Thymus (tissue), 11 donors: Measurements from ENCODE around the gene HERC6. TPM values are rescaled to one million over a fixed set of nuclear protein-coding genes. Genes with fewer than 3 reads are reported as not detected.

Source experiments
- DNase-seq, 9 donors: peaks; one replicate each; pipeline ENCODE4 v3.0.0-alpha.2; 2013; ENCODE audit warnings: low spot score in 9 of 9, low read depth in 6 of 9, missing footprints in 1 of 9
- H3K27ac ChIP-seq, 2 donors: one replicate each; pipeline ENCODE4 v1.5.1; 2013; ENCODE audit warnings: control low read depth in 1 of 2, low read depth in 1 of 2, low read length in 1 of 2, mild to moderate bottlenecking in 1 of 2, moderate library complexity in 1 of 2
- H3K27me3 ChIP-seq, 2 donors: one replicate each; pipeline ENCODE4 v1.5.1; 2013; ENCODE audit warnings: low read length in 1 of 2; ENCODE audit not compliant: control insufficient read depth in 2 of 2, insufficient read depth in 1 of 2
- H3K36me3 ChIP-seq, 2 donors: one replicate each; pipeline ENCODE4 v1.5.1; 2013; ENCODE audit warnings: low read length in 1 of 2, mild to moderate bottlenecking in 1 of 2, moderate library complexity in 1 of 2; ENCODE audit not compliant: control insufficient read depth in 2 of 2, insufficient read depth in 2 of 2
- H3K4me1 ChIP-seq, 2 donors: one replicate each; pipeline ENCODE4 v1.5.1; 2013; ENCODE audit warnings: low read length in 2 of 2; ENCODE audit not compliant: control insufficient read depth in 2 of 2, insufficient read depth in 2 of 2
- H3K4me3 ChIP-seq, 2 donors: one replicate each; pipeline ENCODE4 v1.5.1; 2013; ENCODE audit warnings: low read length in 2 of 2, control low read depth in 1 of 2, mild to moderate bottlenecking in 1 of 2
- H3K9me3 ChIP-seq, 2 donors: one replicate each; pipeline ENCODE4 v1.5.1; 2013; ENCODE audit warnings: low read length in 1 of 2, mild to moderate bottlenecking in 1 of 2; ENCODE audit not compliant: control insufficient read depth in 2 of 2, insufficient read depth in 1 of 2
- WGBS: extraction: QIAGEN DNeasy Blood & Tissue Kit; methylation state at CpG from one replicate; pipeline ENCODE4 v1.1.7; 2013; 5-methylcytosine and 5-hydroxymethylcytosine counted together
- polyA plus RNA-seq: library from polyadenylated mRNA; stranded (reverse); fragments of 200-250 nt; gene quantifications from one replicate; pipeline ENCODE4 v1.2.3, GENCODE V29; 2013
- total RNA-seq: library from RNA; stranded (reverse); fragments of 120-200 nt; gene quantifications from one replicate; pipeline ENCODE4 v1.2.4, GENCODE V29; 2013
- donor health status: healthy.

The HERC6 gene
- total and polyA plus RNA-seq, 2 donors: 11.8 to 18.9 TPM

DNA sequence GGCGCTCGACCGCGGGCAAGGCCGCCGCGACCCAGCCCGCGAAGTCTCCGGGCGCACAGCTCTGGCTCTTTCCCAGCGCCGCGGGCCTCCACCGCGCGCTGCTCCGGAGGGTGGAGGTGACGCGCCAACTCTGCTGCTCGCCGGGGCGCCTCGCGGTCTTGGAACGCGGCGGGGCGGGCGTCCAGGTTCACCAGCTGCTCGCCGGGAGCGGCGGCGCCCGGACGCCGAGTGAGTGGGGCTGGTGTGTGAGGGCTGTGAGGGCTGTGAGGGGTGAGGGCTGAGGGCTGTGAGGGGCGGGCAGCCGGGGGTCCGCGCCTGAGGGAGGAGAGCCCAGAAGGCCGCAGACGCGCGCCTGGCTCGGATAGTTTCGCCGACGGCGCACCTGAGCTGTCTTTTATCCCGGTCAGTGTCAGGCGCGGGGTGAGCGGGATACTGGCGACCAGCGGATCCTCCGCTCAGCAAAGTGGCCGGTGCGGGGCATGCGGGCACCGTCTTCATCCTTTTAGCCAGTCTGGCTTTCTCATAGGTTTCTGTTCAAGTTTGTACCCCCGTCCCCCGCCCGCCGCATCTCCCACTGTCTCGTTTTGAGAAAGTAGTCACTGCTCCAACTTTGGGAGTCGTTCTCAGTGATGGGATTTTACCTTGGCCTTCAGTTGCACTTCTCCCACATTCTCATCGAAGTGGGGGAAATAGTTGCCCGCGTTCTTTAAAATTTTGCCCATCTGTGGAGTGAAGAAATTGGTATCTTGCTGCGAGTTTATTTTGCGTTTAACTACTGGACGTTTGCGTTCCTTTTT, 78.9 kb downstream of the HERC6 start:
- Histone ChIP-seq H3K27me3 (peaks cover 10 to 22% of the 10 kb centered on the region in 2 donors), H3K36me3 (no peaks in the 10 kb centered on the region), H3K9me3 (peaks cover 1 to 8% of the 10 kb centered on the region in 2 donors), H3K4me3 (peak overlapping the region; percentile 56 to 62), H3K27ac (peak overlapping the region in 1 of 2 donors; percentile 36), H3K4me1 (peaks cover 4 to 7% of the 10 kb centered on the region in 2 donors)
- DNase-seq: peak in 1 of 9 donors; percentile 23
- WGBS: 7% methylated on average over 75 of the region's 75 CpGs

DNA sequence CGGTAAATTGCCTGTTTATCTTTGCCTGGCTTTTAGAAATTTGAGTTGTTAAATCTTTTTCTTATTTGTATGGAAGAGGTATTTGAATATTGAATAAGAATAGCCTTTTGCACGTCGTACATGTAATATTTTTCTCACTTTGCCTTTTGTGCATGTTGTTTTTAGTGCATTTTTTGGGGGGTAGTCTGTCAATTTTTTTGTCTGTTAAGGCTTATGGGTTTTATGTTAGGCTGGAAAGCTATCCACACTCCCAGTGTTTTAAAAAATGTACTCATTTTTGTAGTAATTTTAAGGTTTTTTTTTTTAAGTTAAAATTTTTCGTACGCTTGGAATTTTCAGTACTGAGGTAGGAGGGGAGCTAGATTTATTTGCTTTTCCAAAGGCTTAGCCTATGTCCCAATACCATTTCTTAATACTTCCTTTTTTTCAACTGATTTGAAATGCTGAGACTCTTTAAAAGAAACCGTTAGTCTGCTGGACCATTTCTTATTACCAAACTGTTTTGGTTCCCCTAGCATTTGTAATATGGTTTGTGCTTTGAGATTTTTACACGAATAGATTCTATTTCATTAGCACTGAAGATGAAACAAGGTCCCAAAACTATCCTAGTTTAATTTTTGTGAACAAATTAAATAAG, 79.6 kb downstream of the HERC6 start:
- Histone ChIP-seq H3K36me3 (no peaks in the 10 kb centered on the region), H3K4me1 (peaks cover 4 to 7% of the 10 kb centered on the region in 2 donors), H3K9me3 (peaks cover 0 to 4% of the 10 kb centered on the region in 2 donors), H3K4me3 (peak overlapping the region in 1 of 2 donors; percentile 56), H3K27me3 (peaks cover 10 to 22% of the 10 kb centered on the region in 2 donors), H3K27ac (no peak overlapping the region)
- 64% methylated on average over 7 of the region's 7 CpGs for WGBS
- peak in 1 of 9 donors; percentile 3 for DNase-seq

GRCh38 chr4:88465653-88466192, 87.1 kb downstream of the HERC6 start:
- H3K27me3 ChIP-seq: no peaks in the 10 kb centered on the region
- no peak overlapping the region for H3K27ac ChIP-seq
- 96% methylated on average over 1 of the region's 1 CpG for WGBS
- H3K36me3 ChIP-seq: peaks cover 0 to 6% of the 10 kb centered on the region in 2 donors
- no peaks in the 10 kb centered on the region for H3K4me1 ChIP-seq
- H3K4me3 ChIP-seq: no peak overlapping the region
- DNase-seq: no peak
- no peaks in the 10 kb centered on the region for H3K9me3 ChIP-seq

GRCh38 chr4:88467392-88467791, 88.7 kb downstream of the HERC6 start:
- Histone ChIP-seq H3K27me3 (no peaks in the 10 kb centered on the region), H3K36me3 (peaks cover 0 to 6% of the 10 kb centered on the region in 2 donors), H3K4me1 (no peaks in the 10 kb centered on the region), H3K9me3 (no peaks in the 10 kb centered on the region), H3K4me3 (no peak overlapping the region), H3K27ac (no peak overlapping the region)
- 94% methylated on average over 2 of the region's 2 CpGs for WGBS
- no peak for DNase-seq

GRCh38 chr4:88477229-88477860, 98.7 kb downstream of the HERC6 start:
- 96% methylated on average over 5 of the region's 5 CpGs for WGBS
- Histone ChIP-seq H3K4me3 (no peak overlapping the region), H3K27ac (no peak overlapping the region), H3K9me3 (no peaks in the 10 kb centered on the region), H3K27me3 (no peaks in the 10 kb centered on the region), H3K36me3 (peaks cover under 1 to 2% of the 10 kb centered on the region in 2 donors), H3K4me1 (no peaks in the 10 kb centered on the region)
- no peak for DNase-seq

- DNase-seq: no peak
- 98% methylated on average over 2 of the region's 2 CpGs for WGBS
- Histone ChIP-seq H3K9me3 (no peaks in the 10 kb centered on the region), H3K4me3 (no peak overlapping the region), H3K27me3 (no peaks in the 10 kb centered on the region), H3K4me1 (no peaks in the 10 kb centered on the region), H3K36me3 (peaks cover 2 to 3% of the 10 kb centered on the region in 2 donors), H3K27ac (no peak overlapping the region)
Observed at GRCh38 chr4:88478247-88478646, 99.6 kb downstream of the HERC6 start.

DNA sequence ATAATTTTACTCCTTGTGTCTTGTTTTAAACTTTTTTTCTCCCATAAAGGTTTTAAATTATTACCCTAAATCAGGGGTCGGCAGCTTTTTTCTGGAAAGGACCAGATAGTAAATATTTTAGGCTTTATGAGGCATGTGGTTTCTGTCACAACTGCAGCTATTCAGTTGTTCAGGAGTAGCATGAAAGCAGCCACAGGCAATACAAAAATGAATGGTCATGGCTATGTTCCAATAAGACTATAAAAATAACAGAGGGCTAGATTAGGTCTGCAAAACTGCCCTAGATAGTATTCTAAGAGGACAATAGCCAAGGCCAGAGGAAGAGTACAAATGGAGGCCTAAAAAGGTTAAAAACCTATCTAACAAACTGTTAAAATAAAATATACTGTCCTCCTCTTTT, 102.9 kb downstream of the HERC6 start:
- H3K27ac ChIP-seq: no peak overlapping the region

GRCh38 chr4:88489100-88489761, 110.6 kb downstream of the HERC6 start:
- H3K4me3 ChIP-seq: no peak overlapping the region
- peak in 4 of 9 donors; percentile 2 to 42 (median 2) for DNase-seq
- H3K27me3 ChIP-seq: no peaks in the 10 kb centered on the region
- H3K9me3 ChIP-seq: no peaks in the 10 kb centered on the region
- no peak overlapping the region for H3K27ac ChIP-seq
- peaks cover 0 to 4% of the 10 kb centered on the region in 2 donors for H3K4me1 ChIP-seq
- H3K36me3 ChIP-seq: no peaks in the 10 kb centered on the region
- WGBS: 46% methylated on average over 4 of the region's 4 CpGs

More for the DNA sequence above, 102.9 kb downstream of the HERC6 start:
- DNase-seq: no peak
- Histone ChIP-seq H3K27me3 (no peaks in the 10 kb centered on the region), H3K4me3 (no peak overlapping the region), H3K9me3 (no peaks in the 10 kb centered on the region), H3K36me3 (peaks cover 0 to 3% of the 10 kb centered on the region in 2 donors), H3K4me1 (no peaks in the 10 kb centered on the region)
- 92% methylated on average over 1 of the region's 1 CpG for WGBS
